Activated CD8-positive, alpha-beta memory T cell treated with anti-CD3 and anti-CD28 coated beads, Interleukin-2, amount 10 ng/mL, durations not matched to agents 7 days and 5 days (primary cell): ENCODE results near the gene P2RX6. TPM values are rescaled to one million over a fixed set of nuclear protein-coding genes. Genes with fewer than 3 reads are reported as not detected.

Source experiments
- ATAC-seq: fragments of 150-1000 bp; cut with Tn5 transposase; one replicate; pipeline ENCODE4 v1.10.0; 2021; ENCODE audit warnings: moderate library complexity
- CTCF ChIA-PET: fragments of 350-600 bp; sonication (Branson Sonifier 250); formaldehyde crosslinking; loops from one replicate; lab custom pipeline; 2021; ENCODE audit warnings: antibody characterized with exemption; lab: Charles Lee
- DNase-seq: peaks from one replicate; pipeline ENCODE4 v3.0.0-alpha.2; 2020
- H3K27ac Mint-ChIP-seq: one replicate; pipeline ENCODE4 v1.8.0; 2021; ENCODE audit warnings: mild to moderate bottlenecking, mixed read lengths
- H3K27me3 Mint-ChIP-seq: one replicate; pipeline ENCODE4 v1.8.0; 2021; ENCODE audit warnings: mixed read lengths
- H3K36me3 Mint-ChIP-seq: one replicate; pipeline ENCODE4 v1.8.0; 2021; ENCODE audit warnings: mild to moderate bottlenecking, mixed read lengths
- H3K4me1 Mint-ChIP-seq: one replicate; pipeline ENCODE4 v1.8.0; 2021; ENCODE audit warnings: mixed read lengths
- H3K4me3 Mint-ChIP-seq: one replicate; pipeline ENCODE4 v1.8.0; 2021; ENCODE audit warnings: mild to moderate bottlenecking, moderate library complexity, mixed read lengths
- H3K9me3 Mint-ChIP-seq: one replicate; pipeline ENCODE4 v1.8.0; 2022; ENCODE audit warnings: low read depth, mixed read lengths
- total RNA-seq, 2 experiments: library from RNA; stranded (reverse); gene quantifications; one replicate each; pipeline ENCODE4 v1.2.3, GENCODE V29; 2021

P2RX6 gene
- total RNA-seq, 2 experiments from 2014 or later, result 0.32 to 0.42 TPM

DNA sequence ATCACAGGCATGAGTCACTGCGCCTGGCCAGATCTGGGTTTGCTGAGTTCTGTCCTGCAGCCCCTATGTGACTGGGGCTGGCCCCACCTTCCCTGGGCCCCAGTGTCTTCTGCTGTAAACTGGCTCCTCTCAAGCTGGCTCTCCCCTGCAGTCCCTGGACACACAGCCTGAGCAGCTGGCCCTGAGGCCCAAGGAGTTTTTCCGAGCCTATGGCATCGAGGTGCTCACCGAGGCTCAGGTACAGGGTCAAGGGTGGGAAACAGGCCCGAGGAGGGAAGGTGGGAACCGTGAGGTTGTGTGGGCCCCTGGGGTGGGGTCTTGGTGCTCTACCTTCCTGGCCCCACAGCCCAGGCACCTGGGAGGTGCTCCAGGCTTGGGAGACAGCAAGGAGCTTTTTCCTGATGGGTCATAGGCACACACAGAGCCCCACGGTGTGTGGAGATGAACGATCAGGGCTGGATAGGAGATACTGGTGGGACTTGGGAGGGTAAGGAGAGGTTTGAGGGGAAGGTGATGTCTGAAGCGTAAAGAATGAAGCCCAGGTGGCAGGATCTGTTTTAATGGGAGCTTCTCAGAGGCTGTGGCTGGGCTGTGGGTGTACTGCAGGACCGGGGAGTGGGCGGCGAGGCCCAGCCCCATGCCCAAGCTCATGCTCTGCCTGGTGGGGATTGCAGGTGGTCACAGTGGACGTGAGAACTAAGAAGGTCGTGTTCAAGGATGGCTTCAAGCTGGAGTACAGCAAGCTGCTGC lies 39.2 kb upstream of the P2RX6 start:
- ATAC-seq (no peak), DNase-seq (no peak)
- Mint-ChIP-seq H3K4me1 (peaks cover 12% of the 10 kb centered on the region), H3K9me3 (peaks cover 4% of the 10 kb centered on the region), H3K36me3 (no peaks in the 10 kb centered on the region), H3K27me3 (no peaks in the 10 kb centered on the region), H3K27ac (no peak overlapping the region), H3K4me3 (no peak overlapping the region)
- CTCF ChIA-PET, result no interaction called here

DNA sequence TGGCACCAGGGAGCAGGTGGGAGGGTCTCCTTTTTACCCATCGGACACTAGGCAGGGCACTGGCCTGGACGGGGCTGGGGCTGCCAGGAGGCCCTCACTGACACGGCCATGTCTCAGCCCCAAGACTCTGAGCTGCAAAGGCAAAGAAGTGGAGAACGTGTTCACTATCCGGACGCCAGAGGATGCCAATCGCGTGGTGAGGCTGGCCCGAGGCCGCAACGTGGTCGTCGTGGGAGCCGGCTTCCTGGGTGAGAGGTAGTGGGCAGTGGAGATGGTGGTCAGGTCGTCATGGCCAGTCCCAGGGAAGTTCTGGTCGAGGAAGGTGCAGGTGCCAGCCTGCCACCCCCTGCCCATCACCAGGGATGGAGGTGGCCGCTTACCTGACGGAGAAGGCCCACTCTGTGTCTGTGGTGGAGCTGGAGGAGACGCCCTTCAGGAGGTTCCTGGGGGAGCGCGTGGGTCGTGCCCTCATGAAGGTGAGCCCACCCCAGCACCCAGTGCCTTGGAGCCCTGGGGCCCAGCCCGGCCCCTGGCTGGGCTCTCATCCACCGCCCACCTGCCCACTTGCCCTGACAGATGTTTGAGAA lies 38.6 kb upstream of the P2RX6 start:
- DNase-seq (no peak), ATAC-seq (no peak)
- CTCF ChIA-PET, result no interaction called here

DNA sequence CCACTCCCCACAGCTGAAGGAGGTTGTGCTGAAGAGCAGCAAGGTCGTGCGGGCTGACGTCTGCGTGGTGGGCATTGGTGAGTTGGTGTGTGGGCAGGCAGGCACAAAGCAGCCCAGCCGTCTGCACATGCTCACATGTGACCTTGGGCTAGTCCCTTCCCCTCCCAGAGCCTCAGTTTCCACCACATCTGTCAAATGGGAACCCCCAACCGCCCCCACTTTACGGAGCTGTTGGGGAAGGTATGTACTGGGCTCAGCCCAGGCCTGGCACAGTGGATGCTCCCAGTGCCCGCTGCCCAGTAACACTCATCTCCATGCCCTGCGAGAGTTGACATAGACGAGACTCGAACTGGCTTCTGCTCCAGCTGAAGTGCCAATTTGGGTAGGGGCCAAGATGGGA lies 37.9 kb upstream of the P2RX6 start:
- no peak for ATAC-seq
- Mint-ChIP-seq H3K9me3 (peaks cover 4% of the 10 kb centered on the region), H3K27me3 (no peaks in the 10 kb centered on the region), H3K27ac (no peak overlapping the region), H3K4me3 (no peak overlapping the region), H3K4me1 (peaks cover 20% of the 10 kb centered on the region), H3K36me3 (no peaks in the 10 kb centered on the region)
- CTCF ChIA-PET, result no interaction called here
- no peak for DNase-seq

More for the DNA sequence above, 38.6 kb upstream of the P2RX6 start:
- peaks cover 4% of the 10 kb centered on the region for H3K9me3 Mint-ChIP-seq
- H3K36me3 Mint-ChIP-seq, result no peaks in the 10 kb centered on the region
- H3K4me1 Mint-ChIP-seq, result peaks cover 18% of the 10 kb centered on the region
- H3K27ac Mint-ChIP-seq, result no peak overlapping the region
- H3K4me3 Mint-ChIP-seq, result no peak overlapping the region
- no peaks in the 10 kb centered on the region for H3K27me3 Mint-ChIP-seq

DNA sequence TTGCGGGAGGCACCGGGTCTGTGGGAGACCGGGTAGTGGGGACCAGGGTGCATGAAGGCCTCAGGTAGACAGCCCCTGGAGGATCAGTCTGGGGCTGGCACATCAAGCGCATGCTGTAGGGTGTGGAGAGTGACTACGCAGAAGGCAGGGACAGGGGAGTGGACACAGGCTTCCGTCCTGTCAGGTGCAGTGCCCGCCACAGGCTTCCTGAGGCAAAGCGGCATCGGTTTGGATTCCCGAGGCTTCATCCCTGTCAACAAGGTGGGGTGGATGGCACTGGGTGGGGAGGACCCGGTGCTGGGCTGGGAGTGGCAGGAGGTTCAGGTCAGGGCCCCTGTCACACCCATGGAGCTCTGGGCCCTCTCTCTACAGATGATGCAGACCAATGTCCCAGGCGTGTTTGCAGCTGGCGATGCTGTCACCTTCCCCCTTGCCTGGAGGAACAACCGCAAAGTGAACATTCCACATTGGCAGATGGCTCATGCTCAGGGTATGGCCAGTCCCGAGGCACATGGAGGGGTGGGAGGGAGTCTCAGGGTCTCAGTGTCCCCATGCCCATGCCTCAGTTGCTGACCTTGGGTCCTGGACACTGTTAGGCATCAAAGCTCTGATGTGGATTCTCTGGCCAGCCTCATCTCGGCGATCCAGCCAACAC lies 37.3 kb upstream of the P2RX6 start:
- no peak for ATAC-seq
- Mint-ChIP-seq H3K27ac (no peak overlapping the region), H3K4me3 (no peak overlapping the region), H3K4me1 (peaks cover 23% of the 10 kb centered on the region), H3K9me3 (peaks cover 4% of the 10 kb centered on the region), H3K27me3 (no peaks in the 10 kb centered on the region), H3K36me3 (no peaks in the 10 kb centered on the region)
- CTCF ChIA-PET, result interaction anchor here (0.6 to 1.2 kb wide), 2 partner anchors 16 to 125 kb away, joined by 3 read pairs; no protein-coding TSS in a partner anchor
- no peak for DNase-seq

DNA sequence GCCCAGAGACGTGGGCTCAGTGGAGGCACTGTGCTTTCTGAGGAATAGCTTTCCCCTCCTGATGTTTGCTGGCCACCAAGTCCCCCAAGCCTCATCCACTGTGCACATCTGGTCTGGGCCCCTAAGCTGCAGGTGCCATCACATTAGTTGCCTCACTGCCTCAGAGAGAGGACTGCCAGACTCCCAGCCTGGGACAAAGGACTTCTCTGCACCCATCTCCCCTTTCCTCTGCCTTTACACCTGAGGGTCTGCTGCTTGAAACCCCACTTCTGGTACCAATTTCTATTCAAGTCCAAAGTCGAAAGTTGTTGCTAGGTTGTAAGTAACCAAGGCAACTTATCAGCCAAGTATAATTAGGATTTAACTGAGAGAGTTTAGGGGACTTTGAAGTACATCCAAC lies 36.5 kb upstream of the P2RX6 start:
- DNase-seq, result no peak
- Mint-ChIP-seq H3K4me1 (peaks cover 30% of the 10 kb centered on the region), H3K27me3 (no peaks in the 10 kb centered on the region), H3K27ac (no peak overlapping the region), H3K36me3 (no peaks in the 10 kb centered on the region), H3K4me3 (no peak overlapping the region), H3K9me3 (peaks cover 4% of the 10 kb centered on the region)
- ATAC-seq, result no peak
- CTCF ChIA-PET, result interaction anchor here (0.6 to 1.2 kb wide), 2 partner anchors 16 to 124 kb away, joined by 3 read pairs; no protein-coding TSS in a partner anchor

DNA sequence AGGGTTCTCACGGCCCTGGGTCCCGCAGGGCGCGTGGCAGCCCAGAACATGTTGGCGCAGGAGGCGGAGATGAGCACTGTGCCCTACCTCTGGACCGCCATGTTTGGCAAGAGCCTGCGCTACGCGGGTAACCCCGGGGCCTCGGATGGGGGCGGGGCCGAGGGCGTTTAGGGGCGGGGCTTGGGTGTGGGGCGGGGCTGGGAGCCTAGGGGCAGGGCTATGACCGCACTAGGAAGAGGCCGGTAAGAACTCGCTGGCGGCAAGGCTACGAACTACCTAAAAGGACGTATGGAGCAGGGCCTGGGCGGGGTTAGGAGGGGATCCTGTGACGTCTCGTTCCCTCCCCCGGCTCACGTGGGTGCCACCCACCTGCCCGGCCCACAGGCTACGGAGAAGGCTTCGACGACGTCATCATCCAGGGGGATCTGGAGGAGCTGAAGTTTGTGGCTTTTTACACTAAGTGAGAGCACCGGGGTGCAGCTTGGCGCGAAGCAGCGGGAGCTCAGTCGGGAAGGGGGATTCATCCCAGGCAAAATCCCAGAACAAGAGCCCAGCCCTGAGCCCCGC lies 35.6 kb upstream of the P2RX6 start:
- no peaks in the 10 kb centered on the region for H3K36me3 Mint-ChIP-seq
- no peaks in the 10 kb centered on the region for H3K27me3 Mint-ChIP-seq
- CTCF ChIA-PET, result interaction anchor here (1.2 kb wide), 1 partner anchor 123 kb away, joined by 3 read pairs; no protein-coding TSS in a partner anchor
- no peak overlapping the region for H3K4me3 Mint-ChIP-seq
- ATAC-seq (peak; percentile 52), DNase-seq (peak; percentile 74)
- H3K27ac Mint-ChIP-seq, result peak overlapping the region; percentile 41
- H3K9me3 Mint-ChIP-seq, result peaks cover 4% of the 10 kb centered on the region
- peaks cover 36% of the 10 kb centered on the region for H3K4me1 Mint-ChIP-seq

DNA sequence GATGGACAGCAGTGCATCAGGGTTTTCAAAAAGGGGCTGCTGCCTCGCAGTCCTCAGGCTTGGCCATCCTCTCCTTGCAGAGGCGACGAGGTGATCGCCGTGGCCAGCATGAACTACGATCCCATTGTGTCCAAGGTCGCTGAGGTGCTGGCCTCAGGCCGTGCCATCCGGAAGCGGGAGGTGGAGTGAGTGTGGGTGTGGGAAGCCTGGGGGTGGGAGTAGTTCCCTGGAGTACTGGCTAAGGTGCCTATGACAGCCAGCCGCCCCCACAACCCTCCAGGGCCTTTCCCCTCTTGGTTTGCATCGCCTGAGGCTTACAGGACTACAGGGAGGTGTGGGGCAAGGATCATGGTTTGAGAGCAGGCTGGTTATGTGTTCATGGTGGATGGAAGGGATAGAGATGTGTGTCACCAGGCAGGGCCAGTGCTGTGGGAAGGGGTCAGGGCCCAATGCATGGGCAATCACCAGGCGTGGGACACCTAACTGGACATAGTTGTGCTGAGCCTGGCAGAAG lies 35.0 kb upstream of the P2RX6 start:
- H3K9me3 Mint-ChIP-seq, result peaks cover 4% of the 10 kb centered on the region
- H3K27me3 Mint-ChIP-seq, result no peaks in the 10 kb centered on the region
- no peak overlapping the region for H3K4me3 Mint-ChIP-seq
- CTCF ChIA-PET, result no interaction called here
- no peak overlapping the region for H3K27ac Mint-ChIP-seq
- no peak for DNase-seq
- no peak for ATAC-seq
- H3K4me1 Mint-ChIP-seq, result peaks cover 36% of the 10 kb centered on the region
- H3K36me3 Mint-ChIP-seq, result no peaks in the 10 kb centered on the region

DNA sequence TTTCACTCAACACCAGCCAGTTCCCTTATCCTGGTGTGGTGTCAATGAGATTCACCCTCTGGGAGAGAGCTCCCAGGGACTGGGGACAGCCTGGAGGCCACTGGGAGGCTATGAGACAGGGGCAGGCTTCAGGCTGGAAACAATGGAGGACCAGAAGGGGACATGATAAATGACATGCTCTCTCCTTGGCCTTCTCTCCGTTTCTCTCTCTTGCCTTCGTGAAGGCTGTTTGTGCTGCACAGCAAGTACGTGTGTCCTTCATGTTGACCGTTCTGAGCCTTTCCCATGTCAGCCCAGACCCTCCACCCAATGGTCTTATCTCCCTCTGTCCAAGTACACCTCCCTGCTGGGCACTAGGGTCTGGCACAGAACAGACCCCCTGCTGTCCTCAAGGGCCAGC lies 34.4 kb upstream of the P2RX6 start:
- H3K4me1 Mint-ChIP-seq, result peaks cover 36% of the 10 kb centered on the region
- no peak overlapping the region for H3K4me3 Mint-ChIP-seq
- no peaks in the 10 kb centered on the region for H3K36me3 Mint-ChIP-seq
- ATAC-seq (no peak), DNase-seq (no peak)
- H3K27me3 Mint-ChIP-seq, result no peaks in the 10 kb centered on the region
- H3K27ac Mint-ChIP-seq, result peak overlapping the region; percentile 33
- CTCF ChIA-PET, result no interaction called here
- peaks cover 4% of the 10 kb centered on the region for H3K9me3 Mint-ChIP-seq

DNA sequence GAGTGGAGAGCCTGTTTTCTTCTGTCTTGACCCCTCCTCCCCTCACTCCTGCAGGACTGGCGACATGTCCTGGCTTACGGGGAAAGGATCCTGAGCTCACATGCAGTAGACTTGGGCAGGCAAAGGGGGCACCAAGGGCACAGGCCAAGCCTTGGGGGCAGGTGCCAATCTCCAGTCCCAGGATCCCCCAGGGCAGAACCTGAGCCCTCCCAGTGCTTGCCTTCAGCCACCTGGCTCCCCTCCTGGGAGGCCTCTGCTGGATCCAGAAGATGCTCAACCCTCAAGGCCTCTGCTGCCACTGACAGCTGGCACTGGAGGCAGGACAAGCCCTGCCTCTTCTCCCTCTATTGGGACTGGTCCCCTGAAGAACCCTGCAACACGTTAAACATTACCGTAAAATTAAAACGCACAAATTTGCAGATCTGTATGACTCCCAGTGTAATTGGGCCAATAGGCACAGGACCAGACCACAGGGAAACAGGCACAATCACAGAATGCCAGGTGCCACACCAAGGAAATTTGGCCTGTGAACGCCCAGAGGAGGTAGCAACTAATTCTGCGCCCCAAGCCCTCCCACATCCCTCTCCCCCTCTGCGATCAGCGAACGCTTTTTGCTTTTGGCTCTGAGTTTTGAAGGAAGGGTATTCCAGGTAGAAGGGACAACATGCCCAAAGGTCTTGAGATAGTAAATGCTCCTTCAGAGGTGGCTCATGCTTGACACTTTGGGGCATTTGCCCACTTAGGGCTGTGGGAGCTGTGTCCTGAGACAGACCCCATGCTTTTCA lies 33.8 kb upstream of the P2RX6 start:
- ATAC-seq (no peak), DNase-seq (no peak)
- Mint-ChIP-seq H3K9me3 (peaks cover 4% of the 10 kb centered on the region), H3K4me1 (peaks cover 36% of the 10 kb centered on the region), H3K27ac (peak overlapping the region; percentile 90), H3K36me3 (peaks cover under 1% of the 10 kb centered on the region), H3K27me3 (no peaks in the 10 kb centered on the region), H3K4me3 (peak overlapping the region; percentile 92)
- CTCF ChIA-PET, result interaction anchor here (1.0 to 1.1 kb wide), 2 partner anchors 28 to 40 kb away, joined by 3 read pairs; no protein-coding TSS in a partner anchor

DNA sequence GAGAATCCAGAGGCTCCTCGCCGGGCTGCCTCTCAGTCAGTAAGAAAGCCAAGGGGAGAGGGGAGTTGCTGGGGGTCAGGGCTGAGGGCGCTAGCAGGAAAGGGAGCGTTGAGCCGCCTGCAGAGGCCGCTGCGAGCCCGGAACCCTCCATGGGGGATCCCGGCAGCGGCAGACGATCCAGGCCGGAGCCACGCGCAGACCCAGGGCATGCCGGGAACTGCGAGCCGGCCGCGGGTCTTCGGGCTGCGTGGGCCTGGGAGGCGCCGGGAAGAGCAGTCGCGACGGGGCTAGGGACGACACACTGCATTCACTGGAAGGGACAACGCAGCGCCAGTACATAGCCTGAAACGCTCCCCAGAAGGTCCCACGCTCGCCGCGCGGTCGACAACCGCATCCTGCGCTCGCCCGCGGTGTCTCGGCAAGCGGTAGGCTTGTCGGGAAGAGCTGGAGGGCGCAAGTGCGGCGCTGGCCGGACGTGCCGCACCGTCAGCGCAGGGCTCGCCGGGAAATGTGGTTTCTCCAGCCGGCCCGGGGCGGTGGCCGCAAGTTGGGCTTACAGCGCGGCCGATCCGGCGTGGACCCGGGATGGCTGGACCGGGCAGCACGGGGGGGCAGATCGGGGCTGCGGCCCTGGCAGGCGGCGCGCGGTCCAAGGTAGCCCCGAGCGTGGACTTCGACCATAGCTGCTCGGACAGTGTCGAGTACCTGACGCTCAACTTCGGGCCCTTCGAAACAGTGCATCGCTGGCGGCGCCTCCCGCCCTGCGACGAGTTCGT lies 33.0 kb upstream of the P2RX6 start, which contains the start of gene LZTR1:
TSS of gene LZTR1 (plus strand) at position 511 of the 776 bp plus-strand sequence. CDS start at position 586, 75 bp downstream.
- peaks cover 6% of the 10 kb centered on the region for H3K36me3 Mint-ChIP-seq

DNA sequence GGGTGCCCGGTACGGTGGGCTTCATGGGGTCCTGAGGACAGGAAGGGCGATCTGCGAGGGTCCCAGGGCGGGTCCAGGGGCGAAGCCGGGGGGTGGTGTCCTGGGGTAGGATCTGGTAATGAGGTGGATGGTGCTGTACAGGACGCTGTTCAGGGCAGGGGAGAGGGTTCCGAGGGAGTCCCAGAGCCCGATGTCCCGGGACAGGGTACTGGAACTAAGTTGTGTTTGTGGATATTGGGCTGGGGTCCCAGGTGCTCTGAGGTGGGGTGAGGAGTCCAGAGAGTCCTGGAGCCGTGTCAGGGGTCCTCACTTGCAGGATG lies 32.4 kb upstream of the P2RX6 start:
- Mint-ChIP-seq H3K4me1 (peaks cover 36% of the 10 kb centered on the region), H3K4me3 (peak overlapping the region; percentile 92), H3K27ac (peak overlapping the region; percentile 90), H3K36me3 (peaks cover 8% of the 10 kb centered on the region), H3K27me3 (no peaks in the 10 kb centered on the region), H3K9me3 (peaks cover 4% of the 10 kb centered on the region)
- CTCF ChIA-PET, result interaction anchor here (0.7 to 1.6 kb wide), 6 partner anchors 8 to 75 kb away, joined by 3 to 5 read pairs (median 3); no protein-coding TSS in a partner anchor
- ATAC-seq, result peak; percentile 21
- DNase-seq, result no peak

More for the DNA sequence above, 33.0 kb upstream of the P2RX6 start, which contains the start of gene LZTR1:
- ATAC-seq (peak; percentile 81), DNase-seq (peak; percentile 86)
- H3K27me3 Mint-ChIP-seq, result no peaks in the 10 kb centered on the region
- H3K27ac Mint-ChIP-seq, result peak within 1 kb of the TSS; percentile 90
- H3K9me3 Mint-ChIP-seq, result peaks cover 4% of the 10 kb centered on the region
- CTCF ChIA-PET, result interaction anchor here (0.7 to 1.6 kb wide), 7 partner anchors 8 to 74 kb away, joined by 3 to 5 read pairs (median 3); no protein-coding TSS in a partner anchor
- peaks cover 36% of the 10 kb centered on the region for H3K4me1 Mint-ChIP-seq
- H3K4me3 Mint-ChIP-seq, result peak within 1 kb of the TSS; percentile 92
